Stimulated activated CD4-positive, alpha-beta T cell treated with anti-CD3 and anti-CD28 coated beads, Interleukin-15, amount 100 ng/mL, for 24 hours (primary cell): ENCODE measurements around the gene SEC11A.
"Not testable (repeated sequence)": the region's sequence is repeated elsewhere in the genome, so short reads cannot be mapped to it uniquely, and the experiment has no call there.

Experiments
- DNase-seq: peaks from one replicate; pipeline ENCODE4 v3.0.0-alpha.2; 2020

The SEC11A gene

GRCh38 chr15:84716036-84716732 lies at the start of gene SEC11A:
SEC11A (minus strand) TSS chr15:84716139; CDS start chr15:84716075, 64 bp downstream.
- DNase-seq, result peak; percentile 95

- DNase-seq, result no peak
These were observed 49.7 kb upstream of the SEC11A start for GRCh38 chr15:84765675-84766074.

GRCh38 chr15:84764989-84765388 lies 49.0 kb upstream of the SEC11A start:
- no peak for DNase-seq

GRCh38 chr15:84764585-84764984 lies 48.6 kb upstream of the SEC11A start:
- DNase-seq, result no peak

GRCh38 chr15:84762840-84763572 lies 47.1 kb upstream of the SEC11A start:
- DNase-seq, result no peak

GRCh38 chr15:84761607-84762131 lies 45.7 kb upstream of the SEC11A start:
- DNase-seq, result peak; percentile 19

GRCh38 chr15:84760219-84760618 lies 44.3 kb upstream of the SEC11A start:
- no peak for DNase-seq

- no peak for DNase-seq
These were observed 43.1 kb upstream of the SEC11A start for GRCh38 chr15:84759018-84759417.

GRCh38 chr15:84755736-84756527 lies 40.0 kb upstream of the SEC11A start:
- DNase-seq, result no peak

- DNase-seq, result not testable (repeated sequence)
These were observed 39.0 kb upstream of the SEC11A start for GRCh38 chr15:84754889-84755288.

- no peak for DNase-seq
These were observed 36.8 kb upstream of the SEC11A start for GRCh38 chr15:84752700-84753099.

- DNase-seq, result no peak
These were observed 36.3 kb upstream of the SEC11A start for GRCh38 chr15:84752195-84752594.

GRCh38 chr15:84751721-84752120 lies 35.8 kb upstream of the SEC11A start:
- not testable (repeated sequence) for DNase-seq

GRCh38 chr15:84750583-84751092 lies 34.7 kb upstream of the SEC11A start:
- DNase-seq, result no peak

GRCh38 chr15:84749111-84749991 lies 33.4 kb upstream of the SEC11A start:
- peak; percentile 63 for DNase-seq

GRCh38 chr15:84748274-84749110 lies 32.6 kb upstream of the SEC11A start, which contains the start of gene ZNF592:
ZNF592 (plus strand) TSS chr15:84748592; CDS start chr15:84782676, 34,084 bp downstream.
- DNase-seq, result peak; percentile 85

- peak; percentile 78 for DNase-seq
These were observed 31.7 kb upstream of the SEC11A start for GRCh38 chr15:84747416-84748273.

- no peak for DNase-seq
These were observed 25.2 kb upstream of the SEC11A start for GRCh38 chr15:84741121-84741520.

GRCh38 chr15:84740691-84741090 lies 24.8 kb upstream of the SEC11A start:
- DNase-seq, result no peak

GRCh38 chr15:84737005-84737404 lies 21.1 kb upstream of the SEC11A start:
- DNase-seq, result no peak
